MV-4-11 (cell line): ENCODE results near the gene TYMP.

ENCODE experiments used
- DNase-seq: peaks from one replicate; lab custom pipeline; 2025; lab: John Stamatoyannopoulos, UW

TYMP gene

GRCh38 chr22:50562523-50563412, 33.0 kb upstream of the TYMP start, which contains the start of gene SYCE3:
Gene SYCE3, minus strand, starts transcription at chr22:50562919. Its CDS starts 6,514 bp downstream, at chr22:50556405.
- DNase-seq = peak; percentile 90

GRCh38 chr22:50561401-50562358, 31.9 kb upstream of the TYMP start:
- no peak for DNase-seq

- DNase-seq = no peak
Observed at GRCh38 chr22:50560034-50560433, 30.2 kb upstream of the TYMP start.

- no peak for DNase-seq
Observed at GRCh38 chr22:50556703-50557102, 26.9 kb upstream of the TYMP start.

- DNase-seq = no peak
Observed at GRCh38 chr22:50553310-50553709, 23.5 kb upstream of the TYMP start.

- no peak for DNase-seq
Observed at GRCh38 chr22:50551160-50551752, 21.4 kb upstream of the TYMP start.

GRCh38 chr22:50550395-50550794, 20.6 kb upstream of the TYMP start:
- no peak for DNase-seq

GRCh38 chr22:50548921-50549790, 19.3 kb upstream of the TYMP start:
- no peak for DNase-seq

GRCh38 chr22:50548040-50548920, 18.5 kb upstream of the TYMP start:
- no peak for DNase-seq

GRCh38 chr22:50547263-50547985, 17.6 kb upstream of the TYMP start:
- no peak for DNase-seq

GRCh38 chr22:50546326-50547262, 16.8 kb upstream of the TYMP start:
- DNase-seq = no peak

GRCh38 chr22:50545522-50546325, 15.9 kb upstream of the TYMP start, which contains the start of gene KLHDC7B:
Gene KLHDC7B, plus strand, starts transcription at chr22:50545899. Its CDS starts 345 bp downstream, at chr22:50546244.
- DNase-seq = no peak

GRCh38 chr22:50544746-50545253, 15.0 kb upstream of the TYMP start:
- no peak for DNase-seq

- DNase-seq = peak; percentile 67
Observed at GRCh38 chr22:50544078-50544745, 14.4 kb upstream of the TYMP start.

- DNase-seq = peak; percentile 84
Observed at GRCh38 chr22:50542416-50542927, 12.7 kb upstream of the TYMP start.

- DNase-seq = peak; percentile 95
Observed at GRCh38 chr22:50541667-50542026, 11.8 kb upstream of the TYMP start.
